ENCODE data around the gene NIN. TPM values are rescaled to one million over a fixed set of nuclear protein-coding genes. Genes with fewer than 3 reads are reported as not detected.

The NIN gene
- total and polyA plus RNA-seq, 2 of the 4 experiments (the other 2 are of a cell fraction): 15.2 to 98.4 TPM

- Histone ChIP-seq H3K18ac (ENCODE audit: low read depth, low read length) (peak overlapping the region; percentile 54), H2BK5ac (ENCODE audit: low read depth, low read length, poor library complexity, severe bottlenecking) (peak overlapping the region; percentile 98), H2BK20ac (ENCODE audit: low read depth, low read length) (peak overlapping the region; percentile 60), H3K4me3 (ENCODE audit: insufficient read depth, low read depth, low read length) (no peak overlapping the region), H3K9me1 (ENCODE audit: insufficient read depth, low read length) (peaks cover 3% of the 10 kb centered on the region; the same call in 1 of the 2 replicates), H3K9ac (ENCODE audit: low read depth, low read length) (no peak overlapping the region), H3K23ac (ENCODE audit: low read depth, low read length) (peak overlapping the region; percentile 11; the same call in 1 of the 2 replicates), H2AK9ac (replicated peaks; ENCODE audit: low read depth, low read length, poor library complexity) (no peak overlapping the region), H3K4me2 (ENCODE audit: low read depth, low read length) (no peak overlapping the region), H2AFZ (replicated peaks; ENCODE audit: low read length, poor library complexity) (no peak overlapping the region), H4K8ac (ENCODE audit: low read depth in 2 of 2, low read length in 2 of 2) (peak overlapping the region; percentile 82 to 93; a peak in 3 of 4 replicates), H2BK120ac (ENCODE audit: low read depth, low read length) (peak overlapping the region; percentile 96), H4K5ac (ENCODE audit: low read depth, low read length) (peak overlapping the region; percentile 67), H3K36me3 (ENCODE audit: control insufficient read depth, insufficient read depth, low read length) (no peaks in the 10 kb centered on the region), H3K4ac (ENCODE audit: low read depth, low read length) (peak overlapping the region; percentile 80), H4K91ac (ENCODE audit: insufficient read depth, low read depth, low read length) (peak overlapping the region; percentile 96), H4K20me1 (ENCODE audit: insufficient read depth, low read length) (no peaks in the 10 kb centered on the region), H3K4me1 (ENCODE audit: control insufficient read depth, insufficient read depth, low read length) (peaks cover 12% of the 10 kb centered on the region), H2BK15ac (ENCODE audit: low read depth, low read length) (peak overlapping the region; percentile 46; the same call in 1 of the 3 replicates), H3K27me3 (ENCODE audit: control insufficient read depth, insufficient read depth, low read length) (no peaks in the 10 kb centered on the region), H2AK5ac (ENCODE audit: low read depth, low read length) (peak overlapping the region; percentile 3; the same call in 1 of the 2 replicates), H3K56ac (ENCODE audit: extremely low read depth, insufficient read depth, low read length) (no peak overlapping the region), H3K79me1 (ENCODE audit: low read depth in 1 of 2, low read length in 2 of 2) (no peaks in the 10 kb centered on the region), H3K14ac (replicated peaks; ENCODE audit: low read depth, low read length) (peak overlapping the region; percentile 59), H3K27ac (ENCODE audit: insufficient read depth, low read length) (no peak overlapping the region; the same call in 1 of the 2 replicates), H3K9me3 (ENCODE audit: control insufficient read depth, insufficient read depth, low read length) (no peaks in the 10 kb centered on the region)
- dilution Hi-C loops (cut with HindIII; ENCODE audit: low sequenced_read_pairs, unreplicated experiment) (no loop called here), in situ Hi-C loops (cut with MboI; ENCODE audit: low sequenced_read_pairs) (loop anchor here (5.0 kb wide), 1 partner anchor 68 kb away; no protein-coding TSS in a partner anchor), intact Hi-C loops (cut with micrococcal nuclease) (loop anchor here (10.0 kb wide), 1 partner anchor 200 kb away; the partner anchor contains the start of gene SAV1)
- no CpG with 5 or more reads among the region's 5 CpGs for WGBS, 2 experiments (ENCODE audit: extremely low coverage in 2 of 2, insufficient read length in 1 of 2)
- BruUV-seq (replicated peaks): no TSS peak
- no peak for DNase-seq
- ChIA-PET CTCF (interaction anchor here (1.3 kb wide), 1 partner anchor 86 kb away, joined by 3 read pairs; no protein-coding TSS in a partner anchor), POLR2A (ENCODE audit: unreplicated experiment) (no interaction called here)
- ATAC-seq (ENCODE audit: low read depth): no peak
- no peak for TF ChIP-seq MXI1 (IDR thresholded peaks at IDR 0.05; ENCODE audit: borderline replicate concordance, low read depth, low read length)
- no peak for TF ChIP-seq RAD21 (IDR thresholded peaks at IDR 0.05; ENCODE audit: low read length)
- TF ChIP-seq FOS (IDR thresholded peaks at IDR 0.05; ENCODE audit: low read depth, low read length): no peak
- TF ChIP-seq POLR2A (IDR thresholded peaks at IDR 0.05; ENCODE audit: low read depth, low read length): no peak
- no peak for TF ChIP-seq MAFK (IDR thresholded peaks at IDR 0.05; ENCODE audit: low read depth, low read length)
- no peak for TF ChIP-seq RCOR1 (IDR thresholded peaks at IDR 0.05; ENCODE audit: insufficient replicate concordance, low read length)
- no peak for TF ChIP-seq RFX5 (IDR thresholded peaks at IDR 0.05; ENCODE audit: low read depth, low read length)
- TF ChIP-seq, protein P1, sequence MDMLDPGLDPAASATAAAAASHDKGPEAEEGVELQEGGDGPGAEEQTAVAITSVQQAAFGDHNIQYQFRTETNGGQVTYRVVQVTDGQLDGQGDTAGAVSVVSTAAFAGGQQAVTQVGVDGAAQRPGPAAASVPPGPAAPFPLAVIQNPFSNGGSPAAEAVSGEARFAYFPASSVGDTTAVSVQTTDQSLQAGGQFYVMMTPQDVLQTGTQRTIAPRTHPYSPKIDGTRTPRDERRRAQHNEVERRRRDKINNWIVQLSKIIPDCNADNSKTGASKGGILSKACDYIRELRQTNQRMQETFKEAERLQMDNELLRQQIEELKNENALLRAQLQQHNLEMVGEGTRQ (IDR thresholded peaks at IDR 0.05; ENCODE audit: low read depth, low read length): no peak
These were observed 34.0 kb upstream of the NIN start for GRCh38 chr14:50864946-50865345.
